Mucosa of descending colon (tissue), 3 donors: ENCODE measurements around the gene MELTF. TPM values are rescaled to one million over a fixed set of nuclear protein-coding genes. Genes with fewer than 3 reads are reported as not detected.
A peak's percentile ranks its signal among the peaks of the same experiment; 100 is the strongest.

Experiments used
- ATAC-seq: fragments of 200-7000 bp; cut with Tn5 transposase; one replicate; pipeline ENCODE4 v1.9.1; 2020; ENCODE audit warnings: mild to moderate bottlenecking, moderate library complexity
- DNase-seq, 3 donors: peaks; one replicate each; pipeline ENCODE4 v3.0.0-alpha.2; 2020
- H3K36me3 ChIP-seq: fragments of 200-600 bp; one replicate; pipeline ENCODE4 v1.8.0; 2021; ENCODE audit warnings: low read depth, mild to moderate bottlenecking
- H3K4me1 ChIP-seq: fragments of 200-600 bp; one replicate; pipeline ENCODE4 v1.8.0; 2021; ENCODE audit warnings: low read depth, mild to moderate bottlenecking
- H3K4me3 ChIP-seq: fragments of 200-600 bp; one replicate; pipeline ENCODE4 v1.8.0; 2021; ENCODE audit warnings: mild to moderate bottlenecking
- H3K9me3 ChIP-seq: fragments of 200-600 bp; one replicate; pipeline ENCODE4 v1.8.0; 2021; ENCODE audit warnings: mild to moderate bottlenecking
- intact Hi-C, 2 donors: fragments of 100-400 bp; cut with DNase I in 1 of 2; cut with micrococcal nuclease in 1 of 2; formaldehyde crosslinking; loops; one replicate each; pipeline versions ENCODE4 v1.11.0 to v1.11.1; 2022; cut with DNase I, micrococcal nuclease
- total RNA-seq, 3 donors: library from RNA; stranded (reverse); fragmentation: NEBNext Ultra II Directional in 2 of 3; extraction: Animal tissue kit (Norgen Biotek cat#: 25700) in 2 of 3; gene quantifications; one replicate each; pipeline versions ENCODE4 v1.2.1 to v1.2.4, GENCODE V29; 2021 to 2023
- TF ChIP-seq, protein P1 (sequence below): fragments of 200-600 bp; IDR thresholded peaks from one replicate; pipeline ENCODE4 v1.8.0; 2022; ENCODE audit warnings: antibody characterized with exemption, mild to moderate bottlenecking
- donor health status: DM: no; HTN: no; CAD: no; lungs with moderate emphysema.
- donor health status: DM: no; HTN: no; CAD: no.
- donor health status: DM: no; HTN: yes; CAD: no.

Gene MELTF
- total RNA-seq, 3 donors from 2014 or later: 8.4 to 17.3 (median 10.7) TPM

DNA sequence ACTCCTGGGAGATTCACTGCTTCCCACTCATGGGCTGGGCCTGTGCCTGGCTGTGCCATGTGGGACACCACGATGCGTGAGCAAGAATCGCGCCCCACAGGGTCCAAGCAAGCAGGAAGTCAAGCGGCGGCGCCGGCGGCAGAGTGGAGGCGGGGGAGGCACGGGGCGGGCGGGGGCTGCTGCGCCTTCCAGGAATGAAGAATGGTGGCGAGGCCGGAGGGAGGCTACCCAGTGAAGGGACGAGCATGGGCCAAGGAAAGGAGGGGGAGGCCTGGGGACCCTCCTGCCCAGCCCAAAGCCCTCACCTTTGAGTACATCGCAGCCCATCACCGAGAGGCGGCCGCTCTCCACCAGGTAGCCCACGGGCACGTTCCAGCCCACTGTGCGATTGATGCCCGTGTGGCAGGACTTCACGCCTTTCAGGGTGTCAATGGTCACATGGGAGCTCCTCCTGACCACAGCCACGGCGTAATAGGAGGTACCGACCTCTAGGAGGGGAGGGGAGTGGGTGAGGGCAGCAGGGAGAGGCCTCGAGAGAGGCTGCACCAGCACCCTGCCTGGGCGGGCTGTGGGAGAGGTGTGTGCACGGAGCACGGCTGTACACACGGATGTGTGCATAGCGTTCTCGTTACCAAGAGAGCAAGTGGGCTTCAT lies 5.5 kb downstream of the MELTF start:
- DNase-seq: peak in 1 of 3 donors; percentile 51
- TF ChIP-seq, protein P1, sequence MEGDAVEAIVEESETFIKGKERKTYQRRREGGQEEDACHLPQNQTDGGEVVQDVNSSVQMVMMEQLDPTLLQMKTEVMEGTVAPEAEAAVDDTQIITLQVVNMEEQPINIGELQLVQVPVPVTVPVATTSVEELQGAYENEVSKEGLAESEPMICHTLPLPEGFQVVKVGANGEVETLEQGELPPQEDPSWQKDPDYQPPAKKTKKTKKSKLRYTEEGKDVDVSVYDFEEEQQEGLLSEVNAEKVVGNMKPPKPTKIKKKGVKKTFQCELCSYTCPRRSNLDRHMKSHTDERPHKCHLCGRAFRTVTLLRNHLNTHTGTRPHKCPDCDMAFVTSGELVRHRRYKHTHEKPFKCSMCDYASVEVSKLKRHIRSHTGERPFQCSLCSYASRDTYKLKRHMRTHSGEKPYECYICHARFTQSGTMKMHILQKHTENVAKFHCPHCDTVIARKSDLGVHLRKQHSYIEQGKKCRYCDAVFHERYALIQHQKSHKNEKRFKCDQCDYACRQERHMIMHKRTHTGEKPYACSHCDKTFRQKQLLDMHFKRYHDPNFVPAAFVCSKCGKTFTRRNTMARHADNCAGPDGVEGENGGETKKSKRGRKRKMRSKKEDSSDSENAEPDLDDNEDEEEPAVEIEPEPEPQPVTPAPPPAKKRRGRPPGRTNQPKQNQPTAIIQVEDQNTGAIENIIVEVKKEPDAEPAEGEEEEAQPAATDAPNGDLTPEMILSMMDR: no peak
- Histone ChIP-seq H3K36me3 (no peaks in the 10 kb centered on the region), H3K4me1 (peaks cover 4% of the 10 kb centered on the region), H3K4me3 (no peak overlapping the region), H3K9me3 (no peaks in the 10 kb centered on the region)
- ATAC-seq: no peak
- intact Hi-C loops: no loop called here

GRCh38 chr3:197023241-197023997 lies 6.2 kb downstream of the MELTF start:
- Histone ChIP-seq H3K9me3 (no peaks in the 10 kb centered on the region), H3K4me1 (no peaks in the 10 kb centered on the region), H3K4me3 (no peak overlapping the region), H3K36me3 (no peaks in the 10 kb centered on the region)
- TF ChIP-seq, protein P1: no peak
- peak; percentile 14 for ATAC-seq
- DNase-seq: no peak
- intact Hi-C loops: no loop called here

GRCh38 chr3:197022405-197023231 lies 7.0 kb downstream of the MELTF start:
- ATAC-seq (no peak), DNase-seq (no peak)
- Histone ChIP-seq H3K9me3 (no peaks in the 10 kb centered on the region), H3K36me3 (no peaks in the 10 kb centered on the region), H3K4me1 (no peaks in the 10 kb centered on the region), H3K4me3 (no peak overlapping the region)
- TF ChIP-seq, protein P1: no peak
- intact Hi-C loops: no loop called here

- DNase-seq: no peak
- Histone ChIP-seq H3K9me3 (no peaks in the 10 kb centered on the region), H3K4me1 (no peaks in the 10 kb centered on the region), H3K36me3 (no peaks in the 10 kb centered on the region), H3K4me3 (no peak overlapping the region)
- TF ChIP-seq, protein P1: no peak
- no peak for ATAC-seq
- intact Hi-C loops: no loop called here
Observed at GRCh38 chr3:197021729-197022404, 7.8 kb downstream of the MELTF start.

- Histone ChIP-seq H3K4me3 (no peak overlapping the region), H3K9me3 (no peaks in the 10 kb centered on the region), H3K4me1 (no peaks in the 10 kb centered on the region), H3K36me3 (no peaks in the 10 kb centered on the region)
- intact Hi-C loops: no loop called here
- DNase-seq (no peak), ATAC-seq (no peak)
- TF ChIP-seq, protein P1: no peak
Observed at GRCh38 chr3:197021231-197021630, 8.4 kb downstream of the MELTF start.
